ENCODE results near the gene GRIK4.
"Not testable (repeated sequence)": the region's sequence is repeated elsewhere in the genome, so short reads cannot be mapped to it uniquely, and the experiment has no call there.

GRIK4 gene

DNA sequence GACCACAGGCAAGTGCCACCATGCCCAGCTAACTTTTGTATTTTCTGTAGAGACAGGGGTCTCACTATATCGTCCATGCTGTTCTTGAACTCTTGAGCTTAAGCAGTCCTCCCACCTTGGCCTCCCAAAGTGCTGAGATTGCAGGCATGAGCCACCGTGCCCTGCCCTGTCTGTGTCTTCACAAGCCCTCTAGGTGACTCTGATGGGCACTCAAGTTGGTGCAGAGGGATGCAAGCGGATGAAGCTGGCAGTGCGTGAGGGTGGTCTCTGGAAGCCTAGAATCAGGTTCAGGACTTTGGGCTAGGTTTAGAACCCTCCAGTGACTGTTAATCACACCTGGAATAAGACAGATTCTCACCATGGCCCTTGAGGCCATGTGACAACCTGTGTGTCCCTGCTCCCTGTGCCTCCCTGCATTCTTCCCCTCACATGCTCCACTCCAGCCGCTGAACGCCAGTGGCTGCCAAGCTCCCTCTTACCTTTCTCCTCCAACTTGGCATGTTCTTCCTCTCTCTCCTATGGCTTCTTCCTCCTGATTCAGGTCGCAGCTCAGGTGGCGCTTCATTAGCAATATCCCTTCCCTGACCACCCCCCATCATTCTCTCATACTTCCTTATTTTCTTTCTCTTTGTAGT lies 270.1 kb downstream of the GRIK4 start:
- no peak overlapping the region for H3K9ac ChIP-seq (ENCODE audit: low read depth in 1 of 2, low read length in 2 of 2)
- no peaks in the 10 kb centered on the region for H3K4me1 ChIP-seq (ENCODE audit: control insufficient read depth in 2 of 2, insufficient read depth in 2 of 2, low read length in 2 of 2)
- no peaks in the 10 kb centered on the region for H3K36me3 ChIP-seq (ENCODE audit: control insufficient read depth in 2 of 2, insufficient read depth in 2 of 2, low read length in 2 of 2)
- no peaks in the 10 kb centered on the region for H3K9me3 ChIP-seq (ENCODE audit: control insufficient read depth in 2 of 2, low read length in 2 of 2)
- H3K27ac ChIP-seq (ENCODE audit: low read depth in 2 of 2, low read length in 2 of 2), result no peak overlapping the region
- no peak overlapping the region for H3K4me3 ChIP-seq (ENCODE audit: low read length in 2 of 2)
- peaks cover 0 to 4% of the 10 kb centered on the region in 2 donors for H3K27me3 ChIP-seq (ENCODE audit: control insufficient read depth in 2 of 2, insufficient read depth in 2 of 2, low read length in 2 of 2)

DNA sequence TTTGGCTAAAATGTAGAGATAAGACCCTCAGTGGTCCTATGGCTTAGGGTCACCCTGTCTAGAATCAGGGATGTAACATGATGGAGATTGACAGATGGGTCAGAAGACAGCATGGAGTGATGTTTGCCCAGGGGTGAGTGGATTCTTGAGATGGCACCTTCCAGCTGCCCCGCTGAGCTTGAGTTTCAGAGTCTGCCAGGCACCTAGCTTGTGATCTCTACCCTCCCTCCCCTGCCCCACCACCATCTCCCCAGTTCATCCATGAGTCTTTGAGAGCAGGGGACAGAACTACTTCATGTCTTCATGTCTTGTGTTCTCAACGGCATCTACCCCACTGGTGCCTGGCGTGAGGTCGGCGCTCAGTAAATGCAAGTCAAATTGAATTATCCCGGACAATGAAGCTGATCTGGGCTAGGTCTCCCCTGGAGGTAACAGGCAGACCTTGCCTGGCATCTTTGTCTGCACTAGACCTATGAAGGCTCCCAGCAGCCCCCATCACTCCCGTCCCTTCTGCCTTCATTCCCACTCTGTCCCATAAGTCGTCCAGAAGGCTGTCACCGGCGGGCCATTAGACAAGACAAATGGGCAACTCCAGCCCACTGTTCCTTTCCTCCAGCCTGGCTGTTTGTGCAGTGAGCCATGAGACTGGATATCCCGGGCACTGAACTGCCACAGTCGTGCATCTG lies 273.2 kb downstream of the GRIK4 start:
- no peaks in the 10 kb centered on the region for H3K9me3 ChIP-seq (ENCODE audit: control insufficient read depth in 2 of 2, low read length in 2 of 2)
- no peak overlapping the region for H3K9ac ChIP-seq (ENCODE audit: low read depth in 1 of 2, low read length in 2 of 2)
- H3K36me3 ChIP-seq (ENCODE audit: control insufficient read depth in 2 of 2, insufficient read depth in 2 of 2, low read length in 2 of 2), result no peaks in the 10 kb centered on the region
- H3K4me3 ChIP-seq (ENCODE audit: low read length in 2 of 2), result no peak overlapping the region
- H3K4me1 ChIP-seq (ENCODE audit: control insufficient read depth in 2 of 2, insufficient read depth in 2 of 2, low read length in 2 of 2), result no peaks in the 10 kb centered on the region
- no peak overlapping the region for H3K27ac ChIP-seq (ENCODE audit: low read depth in 2 of 2, low read length in 2 of 2)
- H3K27me3 ChIP-seq (ENCODE audit: control insufficient read depth in 2 of 2, insufficient read depth in 2 of 2, low read length in 2 of 2), result peaks cover 0 to 4% of the 10 kb centered on the region in 2 donors

DNA sequence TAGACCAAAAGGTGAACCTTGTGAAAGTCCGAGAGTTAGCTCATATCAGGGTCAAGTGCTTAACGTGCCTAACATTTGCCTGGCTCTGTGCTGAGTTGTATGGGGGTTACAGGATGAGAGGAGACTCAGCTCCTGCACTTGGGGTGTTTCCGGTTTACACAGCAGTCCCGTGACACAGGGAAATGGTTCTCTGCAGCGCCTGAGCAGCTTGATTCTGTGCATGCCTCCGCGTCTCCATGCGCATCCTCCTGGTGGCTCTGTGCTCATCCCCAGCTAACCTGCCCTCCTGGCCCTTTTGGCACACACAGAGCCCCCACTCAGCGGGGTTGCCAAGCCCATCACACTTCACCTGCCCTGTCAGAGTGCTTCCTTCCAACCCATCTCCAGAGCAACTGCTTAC lies 274.0 kb downstream of the GRIK4 start:
- Histone ChIP-seq H3K4me1 (ENCODE audit: control insufficient read depth in 2 of 2, insufficient read depth in 2 of 2, low read length in 2 of 2) (no peaks in the 10 kb centered on the region), H3K4me3 (ENCODE audit: low read length in 2 of 2) (no peak overlapping the region), H3K27ac (ENCODE audit: low read depth in 2 of 2, low read length in 2 of 2) (no peak overlapping the region), H3K9me3 (ENCODE audit: control insufficient read depth in 2 of 2, low read length in 2 of 2) (no peaks in the 10 kb centered on the region), H3K9ac (ENCODE audit: low read depth in 1 of 2, low read length in 2 of 2) (no peak overlapping the region), H3K36me3 (ENCODE audit: control insufficient read depth in 2 of 2, insufficient read depth in 2 of 2, low read length in 2 of 2) (no peaks in the 10 kb centered on the region), H3K27me3 (ENCODE audit: control insufficient read depth in 2 of 2, insufficient read depth in 2 of 2, low read length in 2 of 2) (peaks cover 0 to 7% of the 10 kb centered on the region in 2 donors)

DNA sequence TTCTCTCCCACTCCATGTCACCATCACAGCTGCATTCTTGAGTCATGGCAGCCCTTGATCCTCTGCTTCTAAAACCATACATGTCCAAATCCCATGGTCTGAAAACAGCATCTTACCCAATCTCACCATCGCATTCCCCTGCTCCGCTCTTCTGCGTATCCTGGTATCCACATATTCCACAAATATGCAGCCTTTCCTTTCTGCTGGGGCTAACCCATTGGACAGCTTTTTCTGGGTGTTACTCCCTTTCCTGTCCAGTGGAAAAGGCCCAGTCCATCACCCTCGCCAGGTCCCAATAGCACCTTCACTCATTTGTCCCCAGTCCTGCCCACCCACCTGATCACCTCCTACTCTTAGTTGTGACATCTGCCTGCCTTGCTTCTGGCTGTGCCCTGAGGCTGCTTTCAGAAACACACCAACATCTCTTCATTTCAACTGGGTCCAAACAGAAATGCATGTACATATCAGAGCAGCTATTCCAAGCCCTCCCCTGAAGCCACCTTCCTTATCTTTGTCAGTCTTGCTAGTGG lies 274.7 kb downstream of the GRIK4 start:
- Histone ChIP-seq H3K27ac (ENCODE audit: low read depth in 2 of 2, low read length in 2 of 2) (no peak overlapping the region), H3K36me3 (ENCODE audit: control insufficient read depth in 2 of 2, insufficient read depth in 2 of 2, low read length in 2 of 2) (no peaks in the 10 kb centered on the region), H3K4me1 (ENCODE audit: control insufficient read depth in 2 of 2, insufficient read depth in 2 of 2, low read length in 2 of 2) (no peaks in the 10 kb centered on the region), H3K9ac (ENCODE audit: low read depth in 1 of 2, low read length in 2 of 2) (no peak overlapping the region), H3K4me3 (ENCODE audit: low read length in 2 of 2) (no peak overlapping the region), H3K27me3 (ENCODE audit: control insufficient read depth in 2 of 2, insufficient read depth in 2 of 2, low read length in 2 of 2) (peaks cover 0 to 7% of the 10 kb centered on the region in 2 donors), H3K9me3 (ENCODE audit: control insufficient read depth in 2 of 2, low read length in 2 of 2) (no peaks in the 10 kb centered on the region)

DNA sequence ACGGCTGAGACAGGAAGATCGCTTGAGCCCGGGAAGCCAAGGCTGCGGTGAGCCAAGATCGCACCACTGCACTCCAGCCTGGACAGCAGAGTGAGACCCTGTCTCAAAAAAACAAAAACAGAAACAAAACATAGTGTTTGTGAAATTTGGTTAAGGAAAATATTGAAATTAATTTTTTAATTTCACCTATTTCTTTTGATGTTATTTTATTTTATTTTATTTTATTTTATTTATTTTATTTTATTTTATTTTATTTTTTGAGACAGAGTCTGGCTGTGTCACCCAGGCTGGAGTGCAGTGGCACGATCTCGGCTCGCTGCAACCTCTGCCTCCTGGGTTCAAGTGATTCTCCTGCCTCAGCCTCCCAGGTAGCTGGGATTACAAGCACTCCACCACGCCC lies 275.7 kb downstream of the GRIK4 start:
- H3K36me3 ChIP-seq (ENCODE audit: control insufficient read depth in 2 of 2, insufficient read depth in 2 of 2, low read length in 2 of 2); H3K9me3 ChIP-seq (ENCODE audit: control insufficient read depth in 2 of 2, low read length in 2 of 2); H3K4me3 ChIP-seq (ENCODE audit: low read length in 2 of 2); H3K9ac ChIP-seq (ENCODE audit: low read depth in 1 of 2, low read length in 2 of 2); H3K27ac ChIP-seq (ENCODE audit: low read depth in 2 of 2, low read length in 2 of 2); H3K4me1 ChIP-seq (ENCODE audit: control insufficient read depth in 2 of 2, insufficient read depth in 2 of 2, low read length in 2 of 2): not testable (repeated sequence)
- H3K27me3 ChIP-seq (ENCODE audit: control insufficient read depth in 2 of 2, insufficient read depth in 2 of 2, low read length in 2 of 2), result peaks cover 2 to 12% of the 10 kb centered on the region in 2 donors

DNA sequence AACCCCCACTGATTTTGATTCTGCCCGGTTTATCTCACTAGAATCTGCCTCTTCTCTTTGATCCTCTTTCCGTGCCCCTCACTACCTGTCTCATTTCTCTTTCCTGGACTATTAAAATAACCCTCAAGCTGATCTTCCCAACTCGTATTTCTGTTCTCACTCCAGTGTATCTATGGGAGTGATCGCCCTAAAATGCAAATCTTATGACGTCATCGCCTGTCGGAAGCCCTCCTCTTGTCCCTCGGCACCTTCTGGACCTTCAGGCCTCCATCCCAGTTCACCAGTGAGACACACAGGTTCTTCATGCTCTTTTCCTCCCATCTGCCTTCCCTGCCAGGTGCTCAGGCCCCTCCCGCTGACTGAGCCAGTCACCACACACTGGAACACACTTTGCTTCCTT lies 277.8 kb downstream of the GRIK4 start:
- H3K9me3 ChIP-seq (ENCODE audit: control insufficient read depth in 2 of 2, low read length in 2 of 2), result no peaks in the 10 kb centered on the region
- H3K27me3 ChIP-seq (ENCODE audit: control insufficient read depth in 2 of 2, insufficient read depth in 2 of 2, low read length in 2 of 2), result peaks cover 4 to 12% of the 10 kb centered on the region in 2 donors
- H3K27ac ChIP-seq (ENCODE audit: low read depth in 2 of 2, low read length in 2 of 2), result no peak overlapping the region
- no peak overlapping the region for H3K4me3 ChIP-seq (ENCODE audit: low read length in 2 of 2)
- no peak overlapping the region for H3K9ac ChIP-seq (ENCODE audit: low read depth in 1 of 2, low read length in 2 of 2)
- peaks cover 0 to 4% of the 10 kb centered on the region in 2 donors for H3K4me1 ChIP-seq (ENCODE audit: control insufficient read depth in 2 of 2, insufficient read depth in 2 of 2, low read length in 2 of 2)
- H3K36me3 ChIP-seq (ENCODE audit: control insufficient read depth in 2 of 2, insufficient read depth in 2 of 2, low read length in 2 of 2), result no peaks in the 10 kb centered on the region

DNA sequence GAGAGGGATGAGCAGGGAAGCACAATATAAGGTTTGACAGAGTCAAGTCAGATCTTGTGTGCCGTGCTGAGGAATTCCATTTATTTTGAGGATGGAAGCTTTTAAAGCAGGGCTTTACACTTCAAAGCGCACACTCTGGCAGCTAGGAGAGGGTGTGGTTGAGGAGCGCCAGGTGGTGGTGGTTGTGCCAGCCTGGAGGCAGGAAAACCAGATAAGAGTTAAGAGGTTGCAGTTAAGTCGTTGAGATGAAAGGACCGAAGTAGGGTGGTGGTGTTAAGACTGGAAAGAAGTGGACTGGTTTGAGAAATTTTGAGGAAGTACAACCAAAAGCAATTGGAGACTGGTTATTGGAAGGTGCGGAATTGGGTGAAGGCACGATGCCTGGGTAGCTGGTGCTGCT lies 280.8 kb downstream of the GRIK4 start:
- H3K27me3 ChIP-seq (ENCODE audit: control insufficient read depth in 2 of 2, insufficient read depth in 2 of 2, low read length in 2 of 2), result peaks cover 4 to 8% of the 10 kb centered on the region in 2 donors
- H3K4me3 ChIP-seq (ENCODE audit: low read length in 2 of 2), result no peak overlapping the region
- no peaks in the 10 kb centered on the region for H3K36me3 ChIP-seq (ENCODE audit: control insufficient read depth in 2 of 2, insufficient read depth in 2 of 2, low read length in 2 of 2)
- no peaks in the 10 kb centered on the region for H3K9me3 ChIP-seq (ENCODE audit: control insufficient read depth in 2 of 2, low read length in 2 of 2)
- no peak overlapping the region for H3K9ac ChIP-seq (ENCODE audit: low read depth in 1 of 2, low read length in 2 of 2)
- H3K4me1 ChIP-seq (ENCODE audit: control insufficient read depth in 2 of 2, insufficient read depth in 2 of 2, low read length in 2 of 2), result peaks cover 0 to 4% of the 10 kb centered on the region in 2 donors
- H3K27ac ChIP-seq (ENCODE audit: low read depth in 2 of 2, low read length in 2 of 2), result no peak overlapping the region

DNA sequence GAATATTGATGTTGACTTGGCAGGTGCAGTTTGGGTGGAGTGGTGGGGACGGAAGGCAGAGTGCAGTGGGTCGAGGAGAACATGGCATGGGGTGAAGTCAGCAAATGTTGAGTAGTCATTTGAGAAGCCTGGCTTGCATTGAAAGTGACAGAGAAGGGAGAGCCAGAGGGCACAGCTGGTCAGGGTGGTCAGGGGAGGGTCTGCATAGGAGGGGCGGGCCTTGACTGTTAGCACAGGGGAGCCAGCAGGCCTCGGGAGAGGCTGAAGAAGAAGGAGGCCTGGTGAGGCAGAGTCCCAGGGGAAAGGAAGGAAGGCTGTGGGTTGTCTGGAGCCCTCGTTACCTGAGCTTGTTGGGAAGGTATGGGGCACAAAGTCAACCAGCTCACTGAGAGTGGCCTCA lies 281.6 kb downstream of the GRIK4 start:
- no peaks in the 10 kb centered on the region for H3K9me3 ChIP-seq (ENCODE audit: control insufficient read depth in 2 of 2, low read length in 2 of 2)
- no peak overlapping the region for H3K27ac ChIP-seq (ENCODE audit: low read depth in 2 of 2, low read length in 2 of 2)
- H3K36me3 ChIP-seq (ENCODE audit: control insufficient read depth in 2 of 2, insufficient read depth in 2 of 2, low read length in 2 of 2), result no peaks in the 10 kb centered on the region
- H3K9ac ChIP-seq (ENCODE audit: low read depth in 1 of 2, low read length in 2 of 2), result no peak overlapping the region
- H3K4me3 ChIP-seq (ENCODE audit: low read length in 2 of 2), result no peak overlapping the region
- H3K4me1 ChIP-seq (ENCODE audit: control insufficient read depth in 2 of 2, insufficient read depth in 2 of 2, low read length in 2 of 2), result peaks cover 0 to 4% of the 10 kb centered on the region in 2 donors
- peaks cover 4 to 8% of the 10 kb centered on the region in 2 donors for H3K27me3 ChIP-seq (ENCODE audit: control insufficient read depth in 2 of 2, insufficient read depth in 2 of 2, low read length in 2 of 2)

DNA sequence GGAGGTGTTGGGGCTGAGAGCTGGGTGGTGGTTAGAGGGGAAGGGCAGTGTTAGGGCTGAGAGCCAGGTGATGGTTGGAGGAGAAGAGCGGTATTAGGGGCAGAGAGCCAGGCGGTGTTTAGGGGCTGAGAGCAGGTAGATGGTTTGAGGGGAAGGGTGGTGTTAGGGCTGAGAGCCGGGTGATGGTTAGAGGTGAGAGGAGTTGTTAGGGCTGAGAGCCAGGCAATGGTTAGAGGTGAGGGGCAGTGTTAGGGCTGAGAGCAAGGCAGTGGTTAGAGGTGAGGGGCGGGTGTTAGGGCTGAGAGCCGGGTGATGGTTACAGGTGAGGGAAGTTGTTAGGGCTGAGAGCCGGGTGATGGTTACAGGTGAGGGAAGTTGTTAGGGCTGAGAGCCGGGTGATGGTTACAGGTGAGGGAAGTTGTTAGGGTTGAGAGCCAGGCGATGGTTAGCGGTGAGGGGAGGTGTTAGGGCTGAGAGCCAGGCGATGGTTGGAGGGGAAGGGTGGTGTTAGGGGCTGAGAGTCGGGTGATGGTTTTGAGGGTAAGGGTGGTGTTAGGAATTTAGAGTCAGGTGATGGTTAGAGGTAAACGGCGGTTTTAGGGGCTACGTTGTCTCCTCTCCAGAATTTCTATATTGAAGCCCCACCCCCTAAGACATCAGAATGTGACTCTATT lies 282.4 kb downstream of the GRIK4 start:
- Histone ChIP-seq H3K27me3 (ENCODE audit: control insufficient read depth in 2 of 2, insufficient read depth in 2 of 2, low read length in 2 of 2) (peaks cover 4 to 8% of the 10 kb centered on the region in 2 donors), H3K27ac (ENCODE audit: low read depth in 2 of 2, low read length in 2 of 2) (no peak overlapping the region), H3K4me1 (ENCODE audit: control insufficient read depth in 2 of 2, insufficient read depth in 2 of 2, low read length in 2 of 2) (peaks cover 0 to 4% of the 10 kb centered on the region in 2 donors), H3K9ac (ENCODE audit: low read depth in 1 of 2, low read length in 2 of 2) (no peak overlapping the region), H3K4me3 (ENCODE audit: low read length in 2 of 2) (no peak overlapping the region), H3K36me3 (ENCODE audit: control insufficient read depth in 2 of 2, insufficient read depth in 2 of 2, low read length in 2 of 2) (no peaks in the 10 kb centered on the region), H3K9me3 (ENCODE audit: control insufficient read depth in 2 of 2, low read length in 2 of 2) (no peaks in the 10 kb centered on the region)

DNA sequence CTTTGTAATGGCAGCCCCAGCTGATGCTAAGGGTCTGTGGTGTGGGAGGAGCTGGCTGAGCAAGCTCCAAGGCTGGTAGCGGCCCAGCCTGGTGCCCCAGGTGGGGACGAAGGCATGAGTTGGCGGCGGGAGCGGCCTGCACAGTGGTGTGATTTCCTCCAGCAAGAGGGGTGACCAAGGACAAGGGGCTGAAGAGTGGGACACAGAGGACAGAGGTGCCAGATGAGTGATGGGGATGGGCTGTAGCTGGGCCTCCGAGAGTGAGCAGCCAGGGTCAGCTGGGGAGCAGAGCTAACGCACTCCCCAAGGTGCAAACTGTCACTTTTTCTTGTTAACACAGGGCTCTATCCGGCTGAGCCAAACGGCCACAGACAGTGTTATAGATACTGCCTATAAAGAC lies 283.2 kb downstream of the GRIK4 start:
- no peaks in the 10 kb centered on the region for H3K36me3 ChIP-seq (ENCODE audit: control insufficient read depth in 2 of 2, insufficient read depth in 2 of 2, low read length in 2 of 2)
- no peak overlapping the region for H3K9ac ChIP-seq (ENCODE audit: low read depth in 1 of 2, low read length in 2 of 2)
- H3K27me3 ChIP-seq (ENCODE audit: control insufficient read depth in 2 of 2, insufficient read depth in 2 of 2, low read length in 2 of 2), result peaks cover 4 to 8% of the 10 kb centered on the region in 2 donors
- no peak overlapping the region for H3K27ac ChIP-seq (ENCODE audit: low read depth in 2 of 2, low read length in 2 of 2)
- H3K4me3 ChIP-seq (ENCODE audit: low read length in 2 of 2), result no peak overlapping the region
- H3K9me3 ChIP-seq (ENCODE audit: control insufficient read depth in 2 of 2, low read length in 2 of 2), result no peaks in the 10 kb centered on the region
- H3K4me1 ChIP-seq (ENCODE audit: control insufficient read depth in 2 of 2, insufficient read depth in 2 of 2, low read length in 2 of 2), result peaks cover 0 to 4% of the 10 kb centered on the region in 2 donors

Data from mucosa of rectum (tissue), 2 donors.